B cell (primary cell): ENCODE measurements around the gene PDLIM5. TPM values are rescaled to one million over a fixed set of nuclear protein-coding genes. Genes with fewer than 3 reads are reported as not detected.

Experiments used
- ATAC-seq: fragments of 200-7000 bp; cut with Tn5 transposase; one replicate; pipeline ENCODE4 v1.10.0; 2021; ENCODE audit warnings: low read depth, mild to moderate bottlenecking, moderate number of reproducible peaks, moderate library complexity
- CTCF ChIA-PET: fragments of 350-600 bp; sonication (Branson Sonifier 250); formaldehyde crosslinking; loops from one replicate; lab custom pipeline; 2021; ENCODE audit warnings: antibody characterized with exemption, inconsistent platforms; lab: Charles Lee
- POLR2A ChIA-PET: fragments of 350-600 bp; sonication (Branson Sonifier 250); formaldehyde crosslinking; loops from one replicate; lab custom pipeline; 2021; ENCODE audit warnings: antibody characterized with exemption; lab: Charles Lee
- DNase-seq: peaks from one replicate; pipeline ENCODE4 v3.0.0; 2013
- H2AFZ ChIP-seq: 2 replicates; pipeline ENCODE4 v1.6.1; 2012; ENCODE audit warnings: mild to moderate bottlenecking, low read depth, low read length; ENCODE audit not compliant: insufficient read depth, poor library complexity, severe bottlenecking
- H3K27ac ChIP-seq, 2 donors: 1 replicate in 1 of 2; 2 replicates in 1 of 2; pipeline ENCODE4 v1.5.1; 2012 to 2013; ENCODE audit warnings: low read length in 2 of 2, mild to moderate bottlenecking in 2 of 2, moderate library complexity in 1 of 2
- H3K27me3 ChIP-seq, 4 experiments: fragments of 200-600 bp in 1 of 4; sonication (generic) in 1 of 4; replicated peaks in 1 of 4; 1 replicate in 2 of 4; 2 replicates in 2 of 4; pipeline versions ENCODE4 v1.6.1 to v1.7.0; 2013 to 2016; ENCODE audit warnings: low read length in 3 of 4, mild to moderate bottlenecking in 2 of 4, mixed read lengths in 1 of 4, moderate library complexity in 1 of 4; ENCODE audit not compliant: insufficient read depth in 4 of 4, control insufficient read depth in 3 of 4; ENCODE audit errors: control extremely low read depth in 1 of 4
- H3K36me3 ChIP-seq, 2 experiments: replicated peaks in 1 of 2; 1 replicate in 1 of 2; 2 replicates in 1 of 2; pipeline versions ENCODE4 v1.6.1 to v1.7.1; 2013; ENCODE audit warnings: low read length in 1 of 2; ENCODE audit not compliant: insufficient read depth in 2 of 2, control insufficient read depth in 1 of 2; ENCODE audit errors: control extremely low read depth in 1 of 2, extremely low read depth in 1 of 2
- H3K4me1 ChIP-seq, 2 donors: fragments of 200-600 bp in 1 of 2; sonication (generic) in 1 of 2; 1 replicate in 1 of 2; 2 replicates in 1 of 2; pipeline versions ENCODE4 v1.5.1 to v1.6.1; 2013 to 2017; ENCODE audit warnings: low read length in 2 of 2; ENCODE audit not compliant: control insufficient read depth in 2 of 2, insufficient read depth in 2 of 2
- H3K4me2 ChIP-seq: replicated peaks from 2 replicates; pipeline ENCODE3; 2012; ENCODE audit warnings: mild to moderate bottlenecking, low read depth, low read length; ENCODE audit not compliant: poor library complexity, severe bottlenecking
- H3K4me3 ChIP-seq, 5 experiments: fragments of 200-600 bp in 1 of 5; sonication (generic) in 1 of 5; 1 replicate in 3 of 5; 2 replicates in 2 of 5; pipeline versions ENCODE4 v1.5.1 to v1.7.0; 2011 to 2016; ENCODE audit warnings: low read length in 4 of 5, mild to moderate bottlenecking in 4 of 5, low read depth in 2 of 5, control low read depth in 1 of 5, moderate library complexity in 1 of 5; ENCODE audit not compliant: insufficient read depth in 1 of 5; ENCODE audit errors: control extremely low read depth in 1 of 5, extremely low read depth in 1 of 5
- H3K79me2 ChIP-seq: fragments of 200-600 bp; sonication (generic); one replicate; pipeline ENCODE4 v1.6.0; 2016; ENCODE audit warnings: low read length; ENCODE audit not compliant: control insufficient read depth, insufficient read depth
- H3K9ac ChIP-seq: fragments of 200-600 bp; sonication (generic); 2 replicates; pipeline ENCODE4 v1.6.1; 2017; ENCODE audit warnings: mild to moderate bottlenecking, low read length, moderate library complexity
- H3K9me3 ChIP-seq, 3 donors: one replicate each; pipeline versions ENCODE4 v1.6.1 to v1.7.1; 2013; ENCODE audit warnings: low read length in 2 of 3; ENCODE audit not compliant: control insufficient read depth in 2 of 3, insufficient read depth in 1 of 3; ENCODE audit errors: control extremely low read depth in 1 of 3
- H4K20me1 ChIP-seq: 2 replicates; pipeline ENCODE4 v1.6.0; 2012; ENCODE audit warnings: mild to moderate bottlenecking, low read length; ENCODE audit not compliant: insufficient read depth, control insufficient read depth, poor library complexity, severe bottlenecking
- H3K27ac Mint-ChIP-seq: one replicate; pipeline ENCODE4 v1.8.0; 2021; ENCODE audit warnings: mixed read lengths
- H3K27me3 Mint-ChIP-seq: one replicate; pipeline ENCODE4 v1.8.0; 2021; ENCODE audit warnings: mixed read lengths
- H3K4me1 Mint-ChIP-seq: one replicate; pipeline ENCODE4 v1.8.0; 2021; ENCODE audit warnings: mixed read lengths
- H3K4me3 Mint-ChIP-seq: one replicate; pipeline ENCODE4 v1.8.0; 2021; ENCODE audit warnings: mixed read lengths
- H3K9me3 Mint-ChIP-seq: one replicate; pipeline ENCODE4 v1.8.0; 2022; ENCODE audit warnings: mixed read lengths; ENCODE audit not compliant: insufficient read depth
- CTCF ChIP-seq: fragments of 200-600 bp; IDR thresholded peaks from one replicate; pipeline ENCODE4 v1.8.0; 2022; ENCODE audit warnings: antibody characterized with exemption, mild to moderate bottlenecking
- EZH2 ChIP-seq: IDR thresholded peaks from 2 replicates; pipeline ENCODE4 v1.6.1; 2012; ENCODE audit warnings: borderline replicate concordance, low read depth, mild to moderate bottlenecking, moderate library complexity, low read length; ENCODE audit not compliant: insufficient read depth, poor library complexity, severe bottlenecking
- WGBS: methylation state at CpG from one replicate; pipeline ENCODE4 v1.1.5; 2013; ENCODE audit warnings: missing lambda C conversion rate; ENCODE audit not compliant: insufficient coverage; 5-methylcytosine and 5-hydroxymethylcytosine counted together
- intact Hi-C: fragments of 100-400 bp; cut with micrococcal nuclease; formaldehyde crosslinking; loops from one replicate; pipeline ENCODE4 v1.10.0; 2022
- polyA plus RNA-seq: library from polyadenylated mRNA; depleted of rRNA; stranded (reverse); fragments of >200 nt; gene quantifications from 2 replicates; pipeline ENCODE4 v1.2.3, GENCODE V29; 2012
- total RNA-seq, 2 donors: library from RNA; stranded (reverse); fragments of 120-200 nt in 1 of 2; gene quantifications; 1 replicate in 1 of 2; 2 replicates in 1 of 2; pipeline versions ENCODE4 v1.2.3 to v1.2.4, GENCODE V29; 2013 to 2022

Gene PDLIM5
- total and polyA plus RNA-seq, 2 donors (not counting 1 experiment from before 2014, with no cell fraction given) = 24.0 to 30.2 TPM

GRCh38 chr4:94451051-94451694 is 569 bp upstream of the PDLIM5 start:
- CTCF ChIA-PET = interaction anchor here (0.7 to 3.1 kb wide), 2 partner anchors 44 to 281 kb away, joined by 3 to 11 read pairs; no protein-coding TSS in a partner anchor
- peaks cover 16 to 19% of the 10 kb centered on the region in 2 donors for H3K4me1 ChIP-seq
- Mint-ChIP-seq H3K27ac (peak overlapping the region; percentile 84), H3K9me3 (no peaks in the 10 kb centered on the region), H3K4me3 (peak overlapping the region; percentile 89), H3K27me3 (peaks cover 27% of the 10 kb centered on the region), H3K4me1 (peaks cover 19% of the 10 kb centered on the region)
- peak overlapping the region in 1 of 2 donors; percentile 31 for H3K27ac ChIP-seq
- POLR2A ChIA-PET = no interaction called here
- intact Hi-C loops = loop anchor here (1.0 kb wide), 1 partner anchor 244 kb away; the partner anchor contains the start of gene SMARCAD1
- DNase-seq (no peak), ATAC-seq (no peak)
- H3K4me3 ChIP-seq = peak overlapping the region; percentile 72 to 96 (median 93)
- H3K36me3 ChIP-seq = no peaks in the 10 kb centered on the region
- no peaks in the 10 kb centered on the region for H4K20me1 ChIP-seq
- peak overlapping the region; percentile 96 for H3K9ac ChIP-seq
- 21% methylated on average over 10 of the region's 16 CpGs for WGBS
- H3K9me3 ChIP-seq = no peaks in the 10 kb centered on the region
- TF ChIP-seq EZH2 = no peak
- no peak for TF ChIP-seq CTCF
- peaks cover 18% of the 10 kb centered on the region for H3K79me2 ChIP-seq
- H2AFZ ChIP-seq = peak overlapping the region; percentile 97
- H3K4me2 ChIP-seq = peak overlapping the region; percentile 94
- peaks cover 0 to 16% (median 6%) of the 10 kb centered on the region in 4 experiments for H3K27me3 ChIP-seq
